Retinal pigment epithelial cell (primary cell): Measurements from ENCODE around the gene PLA2G4A.

Source experiments
- DNase-seq: peaks from one replicate; pipeline ENCODE4 v3.0.0-alpha.2; 2010; ENCODE audit warnings: low read depth
- H3K4me3 ChIP-seq: 2 replicates; pipeline ENCODE4 v1.5.1; 2011; ENCODE audit warnings: mild to moderate bottlenecking, low read length, control low read depth, moderate library complexity
- CTCF ChIP-seq: conservative IDR thresholded peaks from 2 replicates; pipeline ENCODE4 v1.5.1; 2011; ENCODE audit warnings: low read depth, low read length, control low read depth, inconsistent platforms

The PLA2G4A gene

GRCh38 chr1:187009320-187009719 is 180.6 kb downstream of the PLA2G4A start:
- no peak overlapping the region for H3K4me3 ChIP-seq
- TF ChIP-seq CTCF, result no peak
- no peak for DNase-seq

- no peak for DNase-seq
- no peak overlapping the region for H3K4me3 ChIP-seq
- no peak for TF ChIP-seq CTCF
Observed at GRCh38 chr1:187010571-187011309, 182.0 kb downstream of the PLA2G4A start.

- no peak for DNase-seq
- no peak for TF ChIP-seq CTCF
- H3K4me3 ChIP-seq, result no peak overlapping the region
Observed at GRCh38 chr1:187013582-187014200, 184.9 kb downstream of the PLA2G4A start.

GRCh38 chr1:187018291-187018690 is 189.5 kb downstream of the PLA2G4A start:
- no peak overlapping the region for H3K4me3 ChIP-seq
- DNase-seq, result no peak
- no peak for TF ChIP-seq CTCF

GRCh38 chr1:187027253-187027652 is 198.5 kb downstream of the PLA2G4A start:
- H3K4me3 ChIP-seq, result no peak overlapping the region
- no peak for TF ChIP-seq CTCF
- no peak for DNase-seq

GRCh38 chr1:187032316-187032981 is 203.7 kb downstream of the PLA2G4A start:
- H3K4me3 ChIP-seq, result no peak overlapping the region
- no peak for TF ChIP-seq CTCF
- no peak for DNase-seq
